ENCODE data around the gene IRF5. TPM values are rescaled to one million over a fixed set of nuclear protein-coding genes. Genes with fewer than 3 reads are reported as not detected.
A peak's percentile ranks its signal among the peaks of the same experiment; 100 is the strongest.
"Not testable (repeated sequence)": the region's sequence is repeated elsewhere in the genome, so short reads cannot be mapped to it uniquely, and the experiment has no call there.

The IRF5 gene
- total RNA-seq, 3 donors from 2014 or later, result 4.2 to 15.4 (median 8.4) TPM

GRCh38 chr7:128936798-128937197, 929 bp upstream of the IRF5 start:
- ATAC-seq (no peak), DNase-seq (no peak)
- peak overlapping the region; percentile 73 for H3K4me3 Mint-ChIP-seq
- peaks cover 13% of the 10 kb centered on the region for H3K27me3 Mint-ChIP-seq (ENCODE audit: low read depth)
- peaks cover 45% of the 10 kb centered on the region for H3K4me1 Mint-ChIP-seq (ENCODE audit: low read depth)
- no peaks in the 10 kb centered on the region for H3K9me3 Mint-ChIP-seq
- H3K36me3 Mint-ChIP-seq (ENCODE audit: insufficient read depth), result peaks cover 2% of the 10 kb centered on the region

- Mint-ChIP-seq H3K9me3 (no peaks in the 10 kb centered on the region), H3K4me1 (ENCODE audit: low read depth) (peaks cover 45% of the 10 kb centered on the region), H3K36me3 (ENCODE audit: insufficient read depth) (peaks cover 2% of the 10 kb centered on the region), H3K27me3 (ENCODE audit: low read depth) (peaks cover 13% of the 10 kb centered on the region), H3K4me3 (peak overlapping the region; percentile 73)
- ATAC-seq (no peak), DNase-seq (no peak)
Measured at GRCh38 chr7:128937271-128937646, 468 bp upstream of the IRF5 start.

GRCh38 chr7:128938544-128939074, 882 bp downstream of the IRF5 start:
- DNase-seq, result no peak
- no peaks in the 10 kb centered on the region for H3K9me3 Mint-ChIP-seq
- no peaks in the 10 kb centered on the region for H3K36me3 Mint-ChIP-seq (ENCODE audit: insufficient read depth)
- peak; percentile 28 to 36 for ATAC-seq
- peak overlapping the region; percentile 88 for H3K4me3 Mint-ChIP-seq
- peaks cover 13% of the 10 kb centered on the region for H3K27me3 Mint-ChIP-seq (ENCODE audit: low read depth)
- peaks cover 33% of the 10 kb centered on the region for H3K4me1 Mint-ChIP-seq (ENCODE audit: low read depth)

GRCh38 chr7:128939075-128939860, 1.5 kb downstream of the IRF5 start:
- no peaks in the 10 kb centered on the region for H3K36me3 Mint-ChIP-seq (ENCODE audit: insufficient read depth)
- peak overlapping the region; percentile 88 for H3K4me3 Mint-ChIP-seq
- no peaks in the 10 kb centered on the region for H3K9me3 Mint-ChIP-seq
- H3K27me3 Mint-ChIP-seq (ENCODE audit: low read depth), result peaks cover 13% of the 10 kb centered on the region
- ATAC-seq (peak; percentile 3 to 9), DNase-seq (no peak)
- peaks cover 31% of the 10 kb centered on the region for H3K4me1 Mint-ChIP-seq (ENCODE audit: low read depth)

GRCh38 chr7:128939861-128940410, 2.2 kb downstream of the IRF5 start:
- ATAC-seq (no peak), DNase-seq (no peak)
- Mint-ChIP-seq H3K36me3 (ENCODE audit: insufficient read depth) (no peaks in the 10 kb centered on the region), H3K9me3 (no peaks in the 10 kb centered on the region), H3K4me1 (ENCODE audit: low read depth) (peaks cover 31% of the 10 kb centered on the region), H3K27me3 (ENCODE audit: low read depth) (peaks cover 13% of the 10 kb centered on the region), H3K4me3 (peak overlapping the region; percentile 88)

GRCh38 chr7:128940494-128941322, 3.0 kb downstream of the IRF5 start:
- DNase-seq, result no peak
- Mint-ChIP-seq H3K4me3 (peak overlapping the region; percentile 88), H3K36me3 (ENCODE audit: insufficient read depth) (no peaks in the 10 kb centered on the region), H3K9me3 (no peaks in the 10 kb centered on the region), H3K4me1 (ENCODE audit: low read depth) (peaks cover 31% of the 10 kb centered on the region), H3K27me3 (ENCODE audit: low read depth) (peaks cover 13% of the 10 kb centered on the region)
- peak; percentile 16 to 23 for ATAC-seq

- peak overlapping the region; percentile 88 for H3K4me3 Mint-ChIP-seq
- DNase-seq, result no peak
- H3K27me3 Mint-ChIP-seq (ENCODE audit: low read depth), result peaks cover 13% of the 10 kb centered on the region
- ATAC-seq, result no peak
- peaks cover 31% of the 10 kb centered on the region for H3K4me1 Mint-ChIP-seq (ENCODE audit: low read depth)
- H3K36me3 Mint-ChIP-seq (ENCODE audit: insufficient read depth), result no peaks in the 10 kb centered on the region
- no peaks in the 10 kb centered on the region for H3K9me3 Mint-ChIP-seq
Measured at GRCh38 chr7:128941323-128941890, 3.7 kb downstream of the IRF5 start.

GRCh38 chr7:128941946-128942526, 4.3 kb downstream of the IRF5 start:
- no peaks in the 10 kb centered on the region for H3K36me3 Mint-ChIP-seq (ENCODE audit: insufficient read depth)
- peaks cover 11% of the 10 kb centered on the region for H3K27me3 Mint-ChIP-seq (ENCODE audit: low read depth)
- no peak for DNase-seq
- H3K4me3 Mint-ChIP-seq, result no peak overlapping the region
- H3K4me1 Mint-ChIP-seq (ENCODE audit: low read depth), result peaks cover 28% of the 10 kb centered on the region
- H3K9me3 Mint-ChIP-seq, result no peaks in the 10 kb centered on the region
- no peak for ATAC-seq

GRCh38 chr7:128943251-128943650, 5.5 kb downstream of the IRF5 start:
- not testable (repeated sequence) for H3K4me3 Mint-ChIP-seq; H3K36me3 Mint-ChIP-seq (ENCODE audit: insufficient read depth); H3K27me3 Mint-ChIP-seq (ENCODE audit: low read depth); DNase-seq; H3K9me3 Mint-ChIP-seq; ATAC-seq
- H3K4me1 Mint-ChIP-seq (ENCODE audit: low read depth), result peaks cover 24% of the 10 kb centered on the region

- Mint-ChIP-seq H3K4me1 (ENCODE audit: low read depth) (peaks cover 17% of the 10 kb centered on the region), H3K4me3 (no peak overlapping the region), H3K27me3 (ENCODE audit: low read depth) (peaks cover 3% of the 10 kb centered on the region), H3K9me3 (no peaks in the 10 kb centered on the region), H3K36me3 (ENCODE audit: insufficient read depth) (no peaks in the 10 kb centered on the region)
- ATAC-seq, result no peak
- no peak for DNase-seq
Measured at GRCh38 chr7:128944487-128945236, 6.9 kb downstream of the IRF5 start.

GRCh38 chr7:128945668-128946366, 8.1 kb downstream of the IRF5 start:
- H3K27me3 Mint-ChIP-seq (ENCODE audit: low read depth), result no peaks in the 10 kb centered on the region
- no peaks in the 10 kb centered on the region for H3K36me3 Mint-ChIP-seq (ENCODE audit: insufficient read depth)
- peaks cover 7% of the 10 kb centered on the region for H3K4me1 Mint-ChIP-seq (ENCODE audit: low read depth)
- DNase-seq, result no peak
- ATAC-seq, result no peak
- no peaks in the 10 kb centered on the region for H3K9me3 Mint-ChIP-seq
- H3K4me3 Mint-ChIP-seq, result no peak overlapping the region

- ATAC-seq (peak in 1 of 2 donors; percentile 25), DNase-seq (no peak)
- Mint-ChIP-seq H3K4me1 (ENCODE audit: low read depth) (no peaks in the 10 kb centered on the region), H3K36me3 (ENCODE audit: insufficient read depth) (peaks cover 6% of the 10 kb centered on the region), H3K4me3 (no peak overlapping the region), H3K27me3 (ENCODE audit: low read depth) (no peaks in the 10 kb centered on the region), H3K9me3 (no peaks in the 10 kb centered on the region)
Measured at GRCh38 chr7:128946936-128947830, 9.5 kb downstream of the IRF5 start.
